H1 (cell line): ENCODE measurements around the gene AHSG. TPM values are rescaled to one million over a fixed set of nuclear protein-coding genes. Genes with fewer than 3 reads are reported as not detected.

Experiments
- CTCF ChIA-PET: fragments of 300-600 bp; sonication (Branson Sonifier 250); formaldehyde crosslinking; loops from one replicate; lab custom pipeline; 2021; ENCODE audit not compliant: partially characterized antibody; lab: Charles Lee
- POLR2A ChIA-PET: fragments of 300-600 bp; sonication (Branson Sonifier 250); formaldehyde crosslinking; loops from one replicate; lab custom pipeline; 2021; ENCODE audit warnings: inconsistent platforms; ENCODE audit not compliant: partially characterized antibody; lab: Charles Lee
- DNase-seq, 2 experiments: peaks; one replicate each; pipeline versions ENCODE4 v3.0.0 to v3.0.0-alpha.2; 2010 to 2022; ENCODE audit warnings: low spot score in 2 of 2, low read depth in 1 of 2, mixed read lengths in 1 of 2
- FAIRE-seq: peaks from 2 replicates; lab custom pipeline; 2011; peaks lifted over from hg19 to GRCh38; lab: Jason Lieb, UNC
- H2AFZ ChIP-seq: 2 replicates; pipeline ENCODE4 v1.8.1; 2012; ENCODE audit warnings: low read length, inconsistent platforms
- H2AK5ac ChIP-seq: 2 replicates; pipeline ENCODE4 v1.6.1; 2013; ENCODE audit warnings: low read depth, low read length
- H2BK120ac ChIP-seq: replicated peaks from 2 replicates; pipeline ENCODE3; 2013; ENCODE audit warnings: low read depth, low read length, inconsistent platforms
- H2BK12ac ChIP-seq: 2 replicates; pipeline ENCODE4 v1.6.1; 2013; ENCODE audit warnings: low read depth, low read length
- H2BK15ac ChIP-seq: 2 replicates; pipeline ENCODE4 v1.6.1; 2013; ENCODE audit warnings: low read length
- H2BK20ac ChIP-seq: 2 replicates; pipeline ENCODE4 v1.6.1; 2013; ENCODE audit warnings: low read length
- H2BK5ac ChIP-seq: 2 replicates; pipeline ENCODE4 v1.6.1; 2013; ENCODE audit warnings: low read depth, low read length
- H3K14ac ChIP-seq: 2 replicates; pipeline ENCODE4 v1.6.1; 2013; ENCODE audit warnings: inconsistent platforms; ENCODE audit not compliant: insufficient read length
- H3K18ac ChIP-seq: 2 replicates; pipeline ENCODE4 v1.6.1; 2013; ENCODE audit warnings: low read length; ENCODE audit errors: extremely low read depth
- H3K23ac ChIP-seq: 2 replicates; pipeline ENCODE4 v1.6.1; 2013; ENCODE audit warnings: inconsistent platforms; ENCODE audit not compliant: insufficient read length
- H3K23me2 ChIP-seq: 2 replicates; pipeline ENCODE4 v1.6.1; 2013; ENCODE audit warnings: low read depth, low read length
- H3K27ac ChIP-seq: 2 replicates; pipeline ENCODE4 v1.6.1; 2011; ENCODE audit warnings: low read depth, low read length, inconsistent platforms
- H3K27me3 ChIP-seq, 4 experiments: replicated peaks in 1 of 4; 1 replicate in 1 of 4; 2 replicates in 3 of 4; pipeline versions ENCODE4 v1.6.1 to v1.8.1; 2011 to 2013; ENCODE audit warnings: low read length in 3 of 4, mild to moderate bottlenecking in 3 of 4, inconsistent platforms in 2 of 4, mixed read lengths in 2 of 4, moderate library complexity in 1 of 4; ENCODE audit not compliant: control insufficient read depth in 3 of 4, insufficient read depth in 3 of 4; ENCODE audit errors: extremely low read depth in 1 of 4
- H3K36me3 ChIP-seq, 4 experiments: 2 replicates each; pipeline versions ENCODE4 v1.6.1 to v1.8.1; 2011 to 2013; ENCODE audit warnings: mild to moderate bottlenecking in 4 of 4, low read length in 3 of 4, moderate library complexity in 2 of 4, control low read depth in 1 of 4, inconsistent platforms in 1 of 4; ENCODE audit not compliant: insufficient read depth in 4 of 4, control insufficient read depth in 2 of 4
- H3K4ac ChIP-seq: replicated peaks from 2 replicates; pipeline ENCODE3; 2013; ENCODE audit warnings: low read length, low read depth, mixed read lengths, inconsistent platforms; ENCODE audit not compliant: insufficient read length
- H3K4me1 ChIP-seq, 4 experiments: replicated peaks in 1 of 4; 1 replicate in 1 of 4; 2 replicates in 3 of 4; pipeline versions ENCODE4 v1.6.1 to v1.8.1; 2011 to 2013; ENCODE audit warnings: low read length in 3 of 4, inconsistent platforms in 2 of 4, mixed read lengths in 1 of 4; ENCODE audit not compliant: insufficient read depth in 4 of 4, control insufficient read depth in 3 of 4
- H3K4me2 ChIP-seq, 2 experiments: 2 replicates each; pipeline versions ENCODE4 v1.6.1 to v1.8.1; 2011 to 2013; ENCODE audit warnings: low read depth in 2 of 2, low read length in 2 of 2, control low read depth in 1 of 2, inconsistent platforms in 1 of 2, mild to moderate bottlenecking in 1 of 2; ENCODE audit not compliant: insufficient read depth in 1 of 2
- H3K4me3 ChIP-seq, 4 experiments: fragments of 200-600, 300-600 bp in 1 of 4; sonication (generic), shearing (Covaris generic), sonication (Bioruptor Twin) in 1 of 4; 2 replicates each; pipeline versions ENCODE4 v1.5.1 to v1.8.1; 2011 to 2016; ENCODE audit warnings: low read length in 4 of 4, low read depth in 3 of 4, control low read depth in 2 of 4, inconsistent platforms in 2 of 4, mild to moderate bottlenecking in 2 of 4, mixed read lengths in 1 of 4, moderate library complexity in 1 of 4; ENCODE audit not compliant: insufficient read depth in 2 of 4; ENCODE audit errors: extremely low read depth in 1 of 4
- H3K56ac ChIP-seq: replicated peaks from 2 replicates; pipeline ENCODE3; 2013; ENCODE audit warnings: low read depth, mild to moderate bottlenecking, mixed read lengths, low read length, inconsistent platforms; ENCODE audit not compliant: insufficient read length
- H3K79me1 ChIP-seq: 2 replicates; pipeline ENCODE4 v1.6.1; 2013; ENCODE audit warnings: low read depth, low read length, control low read depth
- H3K79me2 ChIP-seq, 2 experiments: 2 replicates each; pipeline versions ENCODE4 v1.6.1 to v1.8.1; 2012 to 2013; ENCODE audit warnings: low read length in 2 of 2, mild to moderate bottlenecking in 2 of 2, inconsistent platforms in 1 of 2; ENCODE audit not compliant: insufficient read depth in 2 of 2, control insufficient read depth in 1 of 2
- H3K9ac ChIP-seq, 4 experiments: replicated peaks in 1 of 4; 1 replicate in 1 of 4; 2 replicates in 3 of 4; pipeline versions ENCODE4 v1.6.1 to v1.8.1; 2011 to 2013; ENCODE audit warnings: low read depth in 3 of 4, low read length in 3 of 4, control low read depth in 2 of 4, mild to moderate bottlenecking in 2 of 4, moderate library complexity in 2 of 4, inconsistent platforms in 1 of 4; ENCODE audit errors: extremely low read depth in 1 of 4
- H3K9me3 ChIP-seq, 2 experiments: 2 replicates each; pipeline versions ENCODE4 v1.6.1 to v1.8.1; 2012 to 2013; ENCODE audit warnings: mild to moderate bottlenecking in 2 of 2, moderate library complexity in 2 of 2, control low read depth in 1 of 2, inconsistent platforms in 1 of 2, low read depth in 1 of 2, low read length in 1 of 2, mixed read lengths in 1 of 2; ENCODE audit not compliant: insufficient read depth in 2 of 2
- H4K20me1 ChIP-seq, 2 experiments: replicated peaks in 1 of 2; 2 replicates each; pipeline versions ENCODE3 to v1.8.1; 2011 to 2013; ENCODE audit warnings: inconsistent platforms in 2 of 2, low read length in 2 of 2, mild to moderate bottlenecking in 1 of 2; ENCODE audit not compliant: insufficient read depth in 2 of 2, control insufficient read depth in 1 of 2
- H4K5ac ChIP-seq: 2 replicates; pipeline ENCODE4 v1.6.1; 2013; ENCODE audit warnings: low read length, low read depth, mixed read lengths, inconsistent platforms; ENCODE audit not compliant: insufficient read length
- H4K8ac ChIP-seq: 2 replicates; pipeline ENCODE4 v1.8.0; 2013; ENCODE audit warnings: mild to moderate bottlenecking, moderate library complexity, low read length, inconsistent platforms; ENCODE audit not compliant: insufficient read depth; ENCODE audit errors: extremely low read depth
- H4K91ac ChIP-seq: replicated peaks from 2 replicates; pipeline ENCODE3; 2013; ENCODE audit warnings: low read length, mixed read lengths, inconsistent platforms; ENCODE audit not compliant: insufficient read length
- ASH2L ChIP-seq: fragments of 200-600, 300-600 bp; sonication (generic); IDR thresholded peaks from one replicate; pipeline ENCODE4 v1.7.1; 2017; ENCODE audit warnings: low read length
- CHD1 ChIP-seq: IDR thresholded peaks from 2 replicates; pipeline ENCODE4 v1.6.1; 2012; ENCODE audit warnings: low read depth, low read length, improper control_type of control experiment
- EZH2 ChIP-seq: fragments of 200-600 bp; sonication (generic); IDR thresholded peaks from 2 replicates; pipeline ENCODE4 v1.7.1; 2012; ENCODE audit warnings: low read depth, mild to moderate bottlenecking, moderate library complexity, low read length, inconsistent platforms; ENCODE audit not compliant: severe bottlenecking
- HDAC6 ChIP-seq: IDR thresholded peaks from one replicate; pipeline ENCODE4 v1.7.1; 2012; ENCODE audit warnings: low read depth, mild to moderate bottlenecking, inconsistent platforms, low read length, moderate library complexity
- KDM4A ChIP-seq: IDR thresholded peaks from one replicate; pipeline ENCODE4 v1.7.1; 2012; ENCODE audit warnings: low read depth, mild to moderate bottlenecking, moderate library complexity, low read length, inconsistent platforms; ENCODE audit not compliant: severe bottlenecking
- NANOG ChIP-seq: IDR thresholded peaks from 2 replicates; pipeline ENCODE4 v1.6.1; 2011; ENCODE audit warnings: low read length, low read depth, mild to moderate bottlenecking, inconsistent platforms; ENCODE audit not compliant: insufficient read depth, poor library complexity, severe bottlenecking
- NRF1 ChIP-seq: IDR thresholded peaks from 2 replicates; pipeline ENCODE4 v1.6.1; 2011; ENCODE audit warnings: mild to moderate bottlenecking, low read depth, low read length, improper control_type of control experiment
- SAP30 ChIP-seq: fragments of 300-600 bp; sonication (generic); IDR thresholded peaks from 2 replicates; pipeline ENCODE4 v1.7.1; 2012; ENCODE audit warnings: low read length, moderate library complexity, mild to moderate bottlenecking, inconsistent platforms; ENCODE audit not compliant: insufficient read depth, insufficient replicate concordance
- SIX5 ChIP-seq: IDR thresholded peaks from 2 replicates; pipeline ENCODE4 v1.6.1; 2011; ENCODE audit warnings: mild to moderate bottlenecking, low read depth, low read length
- TAF7 ChIP-seq: optimal IDR thresholded peaks from 2 replicates; pipeline ENCODE3; 2011; ENCODE audit warnings: low read depth, mild to moderate bottlenecking, inconsistent platforms, low read length, moderate library complexity, borderline replicate concordance
- WGBS, 2 experiments: shearing (Covaris generic) in 1 of 2; methylation state at CpG; one replicate each; pipeline versions ENCODE4 v1.1.6 to v1.1.7; 2013 to 2015; ENCODE audit warnings: low lambda C conversion rate in 2 of 2, mixed read lengths in 2 of 2, inconsistent platforms in 1 of 2, low coverage in 1 of 2, missing lambda C conversion rate in 1 of 2; ENCODE audit not compliant: insufficient replicate concordance in 2 of 2, insufficient coverage in 1 of 2, insufficient read length in 1 of 2; ENCODE audit errors: extremely low coverage in 1 of 2, missing lambda C conversion rate in 1 of 2; 5-methylcytosine and 5-hydroxymethylcytosine counted together
- polyA plus RNA-seq, 7 experiments: library from polyadenylated mRNA; depleted of rRNA in 3 of 7; stranded (reverse) in 5 of 7; unstranded in 2 of 7; fragments of >200 nt in 5 of 7; fragments of 200-250 nt in 2 of 7; gene quantifications; 1 replicate in 5 of 7; 2 replicates in 1 of 7; 4 replicates in 1 of 7; pipeline versions ENCODE4 v1.2.1 to v1.2.3, GENCODE V29; 2011 to 2013; ENCODE audit warnings: missing spikeins in 2 of 7, mixed read lengths in 2 of 7
- total RNA-seq: library from RNA; stranded (reverse); fragmentation: NEBNext Ultra II Directional; extraction: Animal tissue kit (Norgen Biotek cat#: 25700); gene quantifications from 2 replicates; pipeline ENCODE4 v1.2.1, GENCODE V29; 2021
- TF ChIP-seq, protein P1 (sequence below): IDR thresholded peaks from 2 replicates; pipeline ENCODE4 v1.6.1; 2011; ENCODE audit warnings: low read length, improper control_type of control experiment

AHSG gene
- total and polyA plus RNA-seq, 2 of the 8 experiments (the other 6 are each of a cell fraction or from before 2014, with no cell fraction given): 0.68 to 0.78 TPM

DNA sequence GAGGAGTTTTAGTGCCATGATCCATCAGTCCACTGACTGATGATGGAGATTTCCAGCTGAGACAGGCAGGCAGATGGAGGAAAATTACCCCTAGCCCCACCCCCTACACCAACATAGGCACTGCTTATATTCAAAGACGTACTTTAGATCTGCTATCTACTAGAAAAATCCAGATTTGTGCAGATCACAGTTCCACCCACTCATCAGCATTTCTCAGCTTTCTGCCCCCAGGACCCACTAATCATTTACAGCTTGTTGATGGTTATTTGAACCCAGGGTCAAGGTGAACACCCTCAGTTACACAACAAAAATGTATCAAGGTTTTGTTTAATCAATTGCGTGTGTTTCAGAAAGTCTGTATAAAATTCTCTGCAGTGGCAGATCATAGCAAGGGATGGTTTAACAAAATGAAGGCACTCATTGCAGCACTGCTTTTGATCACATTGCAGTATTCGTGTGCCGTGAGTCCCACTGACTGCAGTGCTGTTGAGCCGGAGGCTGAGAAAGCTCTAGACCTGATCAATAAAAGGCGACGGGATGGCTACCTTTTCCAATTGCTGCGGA lies 52.8 kb downstream of the AHSG start, which contains the start of gene HRG:
HRG (plus strand) TSS at position 390 of the 564 bp plus-strand sequence; CDS start at position 408, 18 bp downstream.
- WGBS, 2 experiments: 93% methylated on average over 8 of the region's 8 CpGs; no CpG with 5 or more reads in 1 of the 2 experiments
- Histone ChIP-seq H3K14ac (no peak within 1 kb of the TSS), H3K9me3 (no peaks in the 10 kb centered on the region), H3K23me2 (0 out of 2 replicates have a peak, but pooled peaks cover 2% of the 10 kb centered on the region), H4K20me1 (no peaks in the 10 kb centered on the region), H3K27me3 (no peaks in the 10 kb centered on the region), H4K8ac (no peak within 1 kb of the TSS; the same call in 1 of the 2 replicates), H3K9ac (no peak within 1 kb of the TSS), H3K56ac (no peak within 1 kb of the TSS), H3K79me2 (no peaks in the 10 kb centered on the region), H2BK120ac (peak within 1 kb of the TSS; percentile 34), H4K5ac (peak within 1 kb of the TSS; percentile 18), H2AFZ (no peak within 1 kb of the TSS), H3K4me2 (peak within 1 kb of the TSS in 1 of 2 experiments; percentile 72; a peak in 2 of 4 replicates), H2AK5ac (0 out of 2 replicates have a peak within 1 kb of the TSS, but pooled peaks have one; percentile 0), H4K91ac (peak within 1 kb of the TSS; percentile 69), H2BK20ac (peak within 1 kb of the TSS; percentile 99), H3K27ac (no peak within 1 kb of the TSS), H2BK5ac (peak within 1 kb of the TSS; percentile 99; the same call in 1 of the 2 replicates), H2BK12ac (peak within 1 kb of the TSS; percentile 93), H3K4me3 (no peak within 1 kb of the TSS), H3K23ac (no peak within 1 kb of the TSS), H3K18ac (peak within 1 kb of the TSS; percentile 84; the same call in 1 of the 2 replicates), H3K36me3 (no peaks in the 10 kb centered on the region), H3K4ac (no peak within 1 kb of the TSS), H3K79me1 (no peaks in the 10 kb centered on the region), H3K4me1 (peaks cover 2 to 18% (median 7%) of the 10 kb centered on the region in 4 experiments; a peak in 4 of 7 replicates), H2BK15ac (no peak within 1 kb of the TSS)
- POLR2A ChIA-PET: interaction anchor here (1.6 to 2.8 kb wide), 2 partner anchors 89 to 118 kb away, joined by 3 to 24 read pairs; partner anchors contain the start of gene EIF4A2
- no peak for FAIRE-seq
- CTCF ChIA-PET: interaction anchor here (0.6 to 1.5 kb wide), 4 partner anchors 11 to 51 kb away, joined by 3 to 5 read pairs (median 4); no protein-coding TSS in a partner anchor
- peak in 1 of 2 experiments; percentile 19 for DNase-seq
- no peak for TF ChIP-seq TAF7
- no peak for TF ChIP-seq HDAC6
- no peak for TF ChIP-seq NRF1
- TF ChIP-seq SIX5: no peak
- TF ChIP-seq, protein P1, sequence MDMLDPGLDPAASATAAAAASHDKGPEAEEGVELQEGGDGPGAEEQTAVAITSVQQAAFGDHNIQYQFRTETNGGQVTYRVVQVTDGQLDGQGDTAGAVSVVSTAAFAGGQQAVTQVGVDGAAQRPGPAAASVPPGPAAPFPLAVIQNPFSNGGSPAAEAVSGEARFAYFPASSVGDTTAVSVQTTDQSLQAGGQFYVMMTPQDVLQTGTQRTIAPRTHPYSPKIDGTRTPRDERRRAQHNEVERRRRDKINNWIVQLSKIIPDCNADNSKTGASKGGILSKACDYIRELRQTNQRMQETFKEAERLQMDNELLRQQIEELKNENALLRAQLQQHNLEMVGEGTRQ: no peak
- no peak for TF ChIP-seq NANOG
- no peak for TF ChIP-seq EZH2
- TF ChIP-seq KDM4A: no peak
- TF ChIP-seq ASH2L: no peak
- TF ChIP-seq CHD1: no peak
- no peak for TF ChIP-seq SAP30
